GM10847 (cell line): ENCODE measurements around the gene PMF1.

ENCODE experiments used
- POLR2A ChIP-seq: IDR thresholded peaks from 2 replicates; pipeline ENCODE4 v1.6.1; 2011; ENCODE audit not compliant: insufficient read length; ENCODE audit errors: extremely low read depth

Gene PMF1

GRCh38 chr1:156230473-156230837, 17.6 kb downstream of the PMF1 start:
- TF ChIP-seq POLR2A, result no peak

- TF ChIP-seq POLR2A, result no peak
These were observed 19.5 kb downstream of the PMF1 start for GRCh38 chr1:156232201-156232894.

GRCh38 chr1:156233426-156234127, 20.8 kb downstream of the PMF1 start:
- TF ChIP-seq POLR2A, result no peak

GRCh38 chr1:156236164-156236563, 23.4 kb downstream of the PMF1 start:
- no peak for TF ChIP-seq POLR2A

GRCh38 chr1:156238248-156238647, 25.4 kb downstream of the PMF1 start:
- TF ChIP-seq POLR2A, result no peak

- TF ChIP-seq POLR2A, result no peak
These were observed 28.6 kb downstream of the PMF1 start for GRCh38 chr1:156241311-156241811.

GRCh38 chr1:156241926-156242325, 29.1 kb downstream of the PMF1 start, which contains the start of gene BGLAP:
TSS of gene BGLAP (plus strand) at chr1:156242184. CDS start at chr1:156242232, 48 bp downstream.
- no peak for TF ChIP-seq POLR2A

- no peak for TF ChIP-seq POLR2A
These were observed 29.9 kb downstream of the PMF1 start for GRCh38 chr1:156242738-156243137.

GRCh38 chr1:156244126-156244525, 31.3 kb downstream of the PMF1 start:
- TF ChIP-seq POLR2A, result no peak

- TF ChIP-seq POLR2A, result no peak
These were observed 31.9 kb downstream of the PMF1 start for GRCh38 chr1:156244712-156245111.

- TF ChIP-seq POLR2A, result peak; percentile 26
These were observed 32.8 kb downstream of the PMF1 start for GRCh38 chr1:156245451-156246232.

- no peak for TF ChIP-seq POLR2A
These were observed 33.5 kb downstream of the PMF1 start for GRCh38 chr1:156246241-156246780.

- no peak for TF ChIP-seq POLR2A
These were observed 34.1 kb downstream of the PMF1 start for GRCh38 chr1:156246781-156247459.

- TF ChIP-seq POLR2A, result no peak
These were observed 34.9 kb downstream of the PMF1 start, which contains the start of gene PAQR6 for GRCh38 chr1:156247460-156248322. TSS of gene PAQR6 (minus strand) at chr1:156248056. CDS start at chr1:156246731, 1,325 bp downstream.
